Adipocyte (in vitro differentiated cells): Measurements from ENCODE around the gene ZDHHC11.

Source experiments
- DNase-seq: peaks from one replicate; pipeline ENCODE4 v3.0.0-alpha.2; 2015; ENCODE audit warnings: low read depth
- H3K27me3 ChIP-seq: replicated peaks from 2 replicates; pipeline ENCODE4 v1.7.0; 2013; ENCODE audit warnings: mild to moderate bottlenecking, low read length, moderate library complexity; ENCODE audit not compliant: control insufficient read depth, insufficient read depth
- H3K36me3 ChIP-seq: 2 replicates; pipeline ENCODE4 v1.7.0; 2013; ENCODE audit warnings: low read length, mild to moderate bottlenecking, moderate library complexity; ENCODE audit not compliant: control insufficient read depth, insufficient read depth, severe bottlenecking
- H3K4me1 ChIP-seq: 2 replicates; pipeline ENCODE4 v1.7.0; 2013; ENCODE audit warnings: mild to moderate bottlenecking, low read length, moderate library complexity; ENCODE audit not compliant: control insufficient read depth, insufficient read depth
- H3K4me3 ChIP-seq: 2 replicates; pipeline ENCODE4 v1.7.0; 2013; ENCODE audit warnings: mild to moderate bottlenecking, low read length, moderate library complexity
- H3K9ac ChIP-seq: 2 replicates; pipeline ENCODE4 v1.7.0; 2013; ENCODE audit warnings: mild to moderate bottlenecking, low read length, moderate library complexity
- H3K9me3 ChIP-seq: 2 replicates; pipeline ENCODE4 v1.7.0; 2013; ENCODE audit warnings: mild to moderate bottlenecking, low read length, moderate library complexity; ENCODE audit not compliant: control insufficient read depth

ZDHHC11 gene

GRCh38 chr5:850511-851006 is at the start of gene ZDHHC11:
TSS of gene ZDHHC11 (minus strand) at chr5:850986. CDS start at chr5:850602, 384 bp downstream.
- Histone ChIP-seq H3K27me3 (peaks cover 35% of the 10 kb centered on the region), H3K4me1 (no peaks in the 10 kb centered on the region), H3K36me3 (no peaks in the 10 kb centered on the region), H3K4me3 (no peak within 1 kb of the TSS), H3K9me3 (no peaks in the 10 kb centered on the region), H3K9ac (no peak within 1 kb of the TSS)
- no peak for DNase-seq

GRCh38 chr5:893711-894110 is 42.9 kb upstream of the ZDHHC11 start:
- Histone ChIP-seq H3K9ac (peak overlapping the region; percentile 90), H3K4me3 (peak overlapping the region; percentile 92), H3K4me1 (peaks cover 19% of the 10 kb centered on the region), H3K27me3 (no peaks in the 10 kb centered on the region), H3K36me3 (peaks cover 14% of the 10 kb centered on the region), H3K9me3 (no peaks in the 10 kb centered on the region)
- no peak for DNase-seq

- no peak for DNase-seq
- peak overlapping the region; percentile 92 for H3K4me3 ChIP-seq
- H3K9ac ChIP-seq = peak overlapping the region; percentile 90
- H3K36me3 ChIP-seq = peaks cover 17% of the 10 kb centered on the region
- H3K9me3 ChIP-seq = no peaks in the 10 kb centered on the region
- H3K27me3 ChIP-seq = no peaks in the 10 kb centered on the region
- peaks cover 25% of the 10 kb centered on the region for H3K4me1 ChIP-seq
These were observed 42.3 kb upstream of the ZDHHC11 start for GRCh38 chr5:893137-893506.

GRCh38 chr5:892394-893136 is 41.8 kb upstream of the ZDHHC11 start, which contains the start of the genes BRD9 and TRIP13:
TSS of gene BRD9 (minus strand) at chr5:892801. CDS start at chr5:892657, 144 bp downstream.
TSS of gene TRIP13 (plus strand) at chr5:892884. CDS start at chr5:892999, 115 bp downstream.
- DNase-seq = peak; percentile 94
- Histone ChIP-seq H3K4me1 (peaks cover 30% of the 10 kb centered on the region), H3K27me3 (no peaks in the 10 kb centered on the region), H3K4me3 (peak within 1 kb of the TSS; percentile 92), H3K36me3 (peaks cover 20% of the 10 kb centered on the region), H3K9ac (peak within 1 kb of the TSS; percentile 90), H3K9me3 (no peaks in the 10 kb centered on the region)

GRCh38 chr5:891837-892393 is 41.1 kb upstream of the ZDHHC11 start:
- peak overlapping the region; percentile 90 for H3K9ac ChIP-seq
- peaks cover 26% of the 10 kb centered on the region for H3K36me3 ChIP-seq
- peak overlapping the region; percentile 92 for H3K4me3 ChIP-seq
- H3K9me3 ChIP-seq = no peaks in the 10 kb centered on the region
- H3K27me3 ChIP-seq = no peaks in the 10 kb centered on the region
- DNase-seq = peak; percentile 53
- peaks cover 31% of the 10 kb centered on the region for H3K4me1 ChIP-seq

GRCh38 chr5:891117-891836 is 40.5 kb upstream of the ZDHHC11 start:
- no peak for DNase-seq
- Histone ChIP-seq H3K27me3 (no peaks in the 10 kb centered on the region), H3K36me3 (peaks cover 32% of the 10 kb centered on the region), H3K9ac (peak overlapping the region; percentile 90), H3K9me3 (no peaks in the 10 kb centered on the region), H3K4me1 (peaks cover 31% of the 10 kb centered on the region), H3K4me3 (peak overlapping the region; percentile 92)

- H3K27me3 ChIP-seq = no peaks in the 10 kb centered on the region
- H3K4me1 ChIP-seq = peaks cover 31% of the 10 kb centered on the region
- H3K4me3 ChIP-seq = no peak overlapping the region
- H3K9me3 ChIP-seq = no peaks in the 10 kb centered on the region
- peaks cover 53% of the 10 kb centered on the region for H3K36me3 ChIP-seq
- H3K9ac ChIP-seq = peak overlapping the region; percentile 38
- no peak for DNase-seq
These were observed 38.4 kb upstream of the ZDHHC11 start for GRCh38 chr5:889075-889710.

- Histone ChIP-seq H3K9ac (peak overlapping the region; percentile 38), H3K36me3 (peaks cover 59% of the 10 kb centered on the region), H3K9me3 (no peaks in the 10 kb centered on the region)
These were observed 37.9 kb upstream of the ZDHHC11 start for GRCh38 chr5:888638-889035.

GRCh38 chr5:887947-888637 is 37.3 kb upstream of the ZDHHC11 start:
- H3K27me3 ChIP-seq = no peaks in the 10 kb centered on the region
- peaks cover 26% of the 10 kb centered on the region for H3K4me1 ChIP-seq
- peaks cover 64% of the 10 kb centered on the region for H3K36me3 ChIP-seq
- peak; percentile 5 for DNase-seq
- H3K9me3 ChIP-seq = no peaks in the 10 kb centered on the region
- peak overlapping the region; percentile 40 for H3K4me3 ChIP-seq
- H3K9ac ChIP-seq = peak overlapping the region; percentile 38

More at GRCh38 chr5:888638-889035, 37.9 kb upstream of the ZDHHC11 start:
- no peak for DNase-seq
- Histone ChIP-seq H3K4me1 (peaks cover 31% of the 10 kb centered on the region), H3K4me3 (no peak overlapping the region), H3K27me3 (no peaks in the 10 kb centered on the region)

- H3K9ac ChIP-seq = no peak overlapping the region
- H3K4me1 ChIP-seq = peaks cover 25% of the 10 kb centered on the region
- no peaks in the 10 kb centered on the region for H3K9me3 ChIP-seq
- no peak for DNase-seq
- H3K36me3 ChIP-seq = peaks cover 72% of the 10 kb centered on the region
- H3K27me3 ChIP-seq = no peaks in the 10 kb centered on the region
- no peak overlapping the region for H3K4me3 ChIP-seq
These were observed 36.0 kb upstream of the ZDHHC11 start for GRCh38 chr5:886716-887325.
